Measurements from ENCODE around the gene GATAD2A. TPM values are rescaled to one million over a fixed set of nuclear protein-coding genes. Genes with fewer than 3 reads are reported as not detected.

Gene GATAD2A
- total and polyA plus RNA-seq, 9 of the 15 experiments (the other 6 are each of a cell fraction or from before 2014, with no cell fraction given) = 2.4 to 226 (median 44.2) TPM

GRCh38 chr19:19540715-19541515 lies 135.4 kb downstream of the GATAD2A start:
- whole genome bisulfite sequencing (ENCODE audit: insufficient coverage, low coverage, missing lambda C conversion rate) = 46% methylated on average over 21 of the region's 45 CpGs
- in situ Hi-C loops (cut with MboI) = loop anchor here (25.0 kb wide), 1 partner anchor 96 kb away; the partner anchor contains the start of genes GMIP and LPAR2
- Histone ChIP-seq H3K27ac (ENCODE audit: extremely low read depth, low read depth, low read length) (peak overlapping the region; percentile 43; the same call in 2 of the 3 replicates), H3K4me2 (ENCODE audit: insufficient read depth, low read length) (peak overlapping the region; percentile 62), H3K27me3 (ENCODE audit: control insufficient read depth in 2 of 2, insufficient read depth in 2 of 2, low read length in 2 of 2) (0 out of 5 replicates have a peak, but pooled peaks cover 0 to 8% of the 10 kb centered on the region in 2 experiments), H3K9me1 (ENCODE audit: control insufficient read depth, insufficient read depth, low read length) (no peaks in the 10 kb centered on the region), H2AFZ (ENCODE audit: low read depth, low read length) (peak overlapping the region; percentile 79), H3K9me3 (replicated peaks; ENCODE audit: control insufficient read depth, insufficient read depth, low read depth, low read length) (no peaks in the 10 kb centered on the region; the same call in 1 of the 2 replicates), H3K9ac (ENCODE audit: insufficient read depth in 1 of 2, low read depth in 2 of 2, low read length in 2 of 2) (peak overlapping the region in 1 of 2 experiments; percentile 68; a peak in 1 of 4 replicates), H3K36me3 (ENCODE audit: control insufficient read depth, insufficient read depth, low read length) (no peaks in the 10 kb centered on the region), H4K20me1 (replicated peaks; ENCODE audit: control insufficient read depth, insufficient read depth, low read length) (no peaks in the 10 kb centered on the region), H3K79me2 (ENCODE audit: control insufficient read depth, insufficient read depth, low read length) (no peaks in the 10 kb centered on the region), H3K4me1 (replicated peaks in 1 of 2; ENCODE audit: control insufficient read depth in 2 of 2, insufficient read depth in 2 of 2, low read length in 2 of 2) (peaks cover 2 to 71% of the 10 kb centered on the region in 2 experiments; a peak in 2 of 5 replicates), H3K4me3 (peak overlapping the region; percentile 34)
- ChIA-PET POLR2A (interaction anchor here (0.6 to 1.0 kb wide), 4 partner anchors 8 to 407 kb away, joined by 3 to 5 read pairs (median 4); partner anchors contain the start of gene YJEFN3), CTCF (ENCODE audit: low intra/inter-chr PET ratio) (no interaction called here)
- intact Hi-C loops (cut with micrococcal nuclease) = no loop called here
- ATAC-seq = peak; percentile 98
- BruUV-seq (replicated peaks) = no TSS peak
- peak; percentile 94 for FAIRE-seq
- peak; percentile 88 to 94 (median 92) for DNase-seq (ENCODE audit: extremely low read depth in 1 of 4, low spot score in 3 of 4)
- TF ChIP-seq ZNF57 (CRISPR knock-in tag; IDR thresholded peaks at IDR 0.05) = no peak
- no peak for TF ChIP-seq CAMTA2 (CRISPR knock-in tag; conservative IDR thresholded peaks at IDR 0.05)
- no peak for TF ChIP-seq ZBTB12 (CRISPR knock-in tag; IDR thresholded peaks at IDR 0.05)
- TF ChIP-seq TFAP4 (CRISPR knock-in tag; IDR thresholded peaks at IDR 0.05; ENCODE audit: borderline replicate concordance) = 0 out of 2 replicates have a peak, but pooled peaks have one; percentile 10
- peak; percentile 18; the same call in 1 of the 2 replicates for TF ChIP-seq PHF8 (IDR thresholded peaks at IDR 0.05; ENCODE audit: borderline replicate concordance, low read length)
- no peak for TF ChIP-seq SMAD1 (IDR thresholded peaks at IDR 0.05; ENCODE audit: low read depth, low read length, partially characterized antibody)
- TF ChIP-seq THAP7 (CRISPR knock-in tag; IDR thresholded peaks at IDR 0.05) = no peak
- TF ChIP-seq IFI16 (CRISPR knock-in tag; IDR thresholded peaks at IDR 0.05) = no peak
- TF ChIP-seq SMAD3 (CRISPR knock-in tag; conservative IDR thresholded peaks at IDR 0.05) = no peak
- no peak for TF ChIP-seq E2F6 (IDR thresholded peaks at IDR 0.05; ENCODE audit: borderline replicate concordance in 1 of 2, extremely low read depth in 1 of 2, insufficient read depth in 1 of 2, insufficient read length in 1 of 2, low read depth in 1 of 2, low read length in 1 of 2, poor library complexity in 1 of 2, severe bottlenecking in 1 of 2)
- no peak for TF ChIP-seq FOXJ3 (CRISPR knock-in tag; IDR thresholded peaks at IDR 0.05)
- TF ChIP-seq PTBP1 (IDR thresholded peaks at IDR 0.05; ENCODE audit: low read depth, low read length) = no peak
- TF ChIP-seq CTCF (IDR thresholded peaks at IDR 0.05 in 2 of 3, conservative IDR thresholded peaks at IDR 0.05 in 1 of 3; ENCODE audit: insufficient read depth in 2 of 3, low read depth in 1 of 3, low read length in 3 of 3) = peak in 1 of 3 experiments; percentile 41; a peak in 1 of 6 replicates
- no peak for TF ChIP-seq RNF2 (IDR thresholded peaks at IDR 0.05)
